ENCODE results near the gene TRMT112. TPM values are rescaled to one million over a fixed set of nuclear protein-coding genes. Genes with fewer than 3 reads are reported as not detected.
"Not testable (repeated sequence)": the region's sequence is repeated elsewhere in the genome, so short reads cannot be mapped to it uniquely, and the experiment has no call there.

Gene TRMT112
- total and polyA plus RNA-seq, 2 of the 4 experiments (the other 2 are of a cell fraction), result 173 to 202 TPM

- H2AFZ ChIP-seq (replicated peaks; ENCODE audit: low read length, poor library complexity); H2AK9ac ChIP-seq (replicated peaks; ENCODE audit: low read depth, low read length, poor library complexity); DNase-seq; dilution Hi-C loops (cut with HindIII; ENCODE audit: low sequenced_read_pairs, unreplicated experiment); H2BK120ac ChIP-seq (ENCODE audit: low read depth, low read length); H3K9me1 ChIP-seq (ENCODE audit: insufficient read depth, low read length); H3K18ac ChIP-seq (ENCODE audit: low read depth, low read length); H3K4me2 ChIP-seq (ENCODE audit: low read depth, low read length); H2BK15ac ChIP-seq (ENCODE audit: low read depth, low read length); H2BK20ac ChIP-seq (ENCODE audit: low read depth, low read length); H3K14ac ChIP-seq (replicated peaks; ENCODE audit: low read depth, low read length); H3K4me1 ChIP-seq (ENCODE audit: control insufficient read depth, insufficient read depth, low read length); H2AK5ac ChIP-seq (ENCODE audit: low read depth, low read length); in situ Hi-C loops (cut with MboI; ENCODE audit: low sequenced_read_pairs); CTCF ChIA-PET; H3K4me3 ChIP-seq (ENCODE audit: insufficient read depth, low read depth, low read length); BruUV-seq (replicated peaks); H4K20me1 ChIP-seq (ENCODE audit: insufficient read depth, low read length); H3K4ac ChIP-seq (ENCODE audit: low read depth, low read length); H3K23ac ChIP-seq (ENCODE audit: low read depth, low read length); H3K56ac ChIP-seq (ENCODE audit: extremely low read depth, insufficient read depth, low read length); H3K27ac ChIP-seq (ENCODE audit: insufficient read depth, low read length); H4K91ac ChIP-seq (ENCODE audit: insufficient read depth, low read depth, low read length); H3K9ac ChIP-seq (ENCODE audit: low read depth, low read length); H4K5ac ChIP-seq (ENCODE audit: low read depth, low read length); H3K27me3 ChIP-seq (ENCODE audit: control insufficient read depth, insufficient read depth, low read length); H4K8ac ChIP-seq (ENCODE audit: low read depth in 2 of 2, low read length in 2 of 2); H3K36me3 ChIP-seq (ENCODE audit: control insufficient read depth, insufficient read depth, low read length); H3K9me3 ChIP-seq (ENCODE audit: control insufficient read depth, insufficient read depth, low read length); H2BK5ac ChIP-seq (ENCODE audit: low read depth, low read length, poor library complexity, severe bottlenecking); ATAC-seq (ENCODE audit: low read depth): not testable (repeated sequence)
- intact Hi-C loops (cut with micrococcal nuclease), result loop anchor here (10.0 kb wide), 1 partner anchor 303 kb away; no protein-coding TSS in a partner anchor
- POLR2A ChIA-PET (ENCODE audit: unreplicated experiment), result interaction anchor here (0.6 kb wide), 1 partner anchor 39 kb away, joined by 5 read pairs; no protein-coding TSS in a partner anchor
- 93% methylated on average over 3 of the region's 5 CpGs; no CpG with 5 or more reads in 1 of the 2 experiments for WGBS, 2 experiments (ENCODE audit: extremely low coverage in 2 of 2, insufficient read length in 1 of 2)
- peaks cover 19 to 34% of the 10 kb centered on the region in 2 experiments for H3K79me1 ChIP-seq (ENCODE audit: low read depth in 1 of 2, low read length in 2 of 2)
Measured at GRCh38 chr11:64307795-64308194, 9.6 kb downstream of the TRMT112 start.

Data from IMR-90 (cell line).